Lower lobe of right lung (tissue), 2 donors: ENCODE data around the gene CAMK1G. TPM values are rescaled to one million over a fixed set of nuclear protein-coding genes. Genes with fewer than 3 reads are reported as not detected.
A peak's percentile ranks its signal among the peaks of the same experiment; 100 is the strongest.

Experiments
- ATAC-seq, 2 donors: fragments of 200-7000 bp; cut with Tn5 transposase; one replicate each; pipeline ENCODE4 v1.9.1; 2020 to 2022; ENCODE audit warnings: mild to moderate bottlenecking in 2 of 2, moderate library complexity in 2 of 2
- DNase-seq: peaks from one replicate; pipeline ENCODE4 v3.0.0-alpha.2; 2020
- H3K27ac ChIP-seq: fragments of 200-600 bp; one replicate; pipeline ENCODE4 v1.8.0; 2022
- H3K27me3 ChIP-seq: fragments of 200-600 bp; one replicate; pipeline ENCODE4 v1.8.0; 2022; ENCODE audit warnings: low read depth
- H3K36me3 ChIP-seq: fragments of 200-600 bp; one replicate; pipeline ENCODE4 v1.8.0; 2022; ENCODE audit warnings: mild to moderate bottlenecking
- H3K4me1 ChIP-seq: fragments of 200-600 bp; one replicate; pipeline ENCODE4 v1.8.0; 2022
- H3K4me3 ChIP-seq: fragments of 200-600 bp; one replicate; pipeline ENCODE4 v1.8.0; 2022; ENCODE audit warnings: mild to moderate bottlenecking
- H3K9me3 ChIP-seq: fragments of 200-600 bp; one replicate; pipeline ENCODE4 v1.8.0; 2022
- intact Hi-C: fragments of 100-400 bp; cut with DNase I; formaldehyde crosslinking; loops from one replicate; pipeline ENCODE4 v1.11.0; 2022
- total RNA-seq: library from RNA; stranded (reverse); fragmentation: NEBNext Ultra II Directional; extraction: Animal tissue kit (Norgen Biotek cat#: 25700); gene quantifications from one replicate; pipeline ENCODE4 v1.2.1, GENCODE V29; 2021
- TF ChIP-seq, protein P1 (sequence below): fragments of 200-600 bp; IDR thresholded peaks from one replicate; pipeline ENCODE4 v1.8.0; 2022; ENCODE audit warnings: antibody characterized with exemption, mild to moderate bottlenecking
- donor health status: DM: no; HTN: yes; CAD: no; lungs with severe emphysema.

The CAMK1G gene
- total RNA-seq, 1 donor from 2014 or later: 0.56 TPM

DNA sequence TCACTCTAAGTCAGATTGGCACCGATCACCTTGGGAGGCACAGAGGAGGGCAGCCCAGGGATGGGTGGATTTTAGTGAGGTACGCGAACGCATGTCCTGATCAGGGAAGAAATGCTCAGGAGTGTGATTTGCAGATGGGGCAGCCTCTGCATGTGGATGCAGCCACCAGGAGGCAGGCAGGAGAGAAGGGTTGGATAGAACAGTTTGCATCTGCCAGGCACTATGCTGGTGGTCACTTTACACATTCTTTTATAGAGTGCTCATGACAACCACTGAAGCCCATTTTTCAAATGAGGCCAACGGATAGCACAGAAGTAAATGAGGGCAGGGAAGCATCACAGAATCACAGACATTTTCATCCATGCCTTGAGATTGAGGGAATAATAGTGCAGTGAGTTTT is 63.0 kb downstream of the CAMK1G start:
- DNase-seq (no peak), ATAC-seq (no peak)
- Histone ChIP-seq H3K4me3 (no peak overlapping the region), H3K27ac (peak overlapping the region; percentile 31), H3K36me3 (no peaks in the 10 kb centered on the region), H3K4me1 (peaks cover 92% of the 10 kb centered on the region), H3K9me3 (no peaks in the 10 kb centered on the region), H3K27me3 (no peaks in the 10 kb centered on the region)
- intact Hi-C loops: no loop called here
- TF ChIP-seq, protein P1, sequence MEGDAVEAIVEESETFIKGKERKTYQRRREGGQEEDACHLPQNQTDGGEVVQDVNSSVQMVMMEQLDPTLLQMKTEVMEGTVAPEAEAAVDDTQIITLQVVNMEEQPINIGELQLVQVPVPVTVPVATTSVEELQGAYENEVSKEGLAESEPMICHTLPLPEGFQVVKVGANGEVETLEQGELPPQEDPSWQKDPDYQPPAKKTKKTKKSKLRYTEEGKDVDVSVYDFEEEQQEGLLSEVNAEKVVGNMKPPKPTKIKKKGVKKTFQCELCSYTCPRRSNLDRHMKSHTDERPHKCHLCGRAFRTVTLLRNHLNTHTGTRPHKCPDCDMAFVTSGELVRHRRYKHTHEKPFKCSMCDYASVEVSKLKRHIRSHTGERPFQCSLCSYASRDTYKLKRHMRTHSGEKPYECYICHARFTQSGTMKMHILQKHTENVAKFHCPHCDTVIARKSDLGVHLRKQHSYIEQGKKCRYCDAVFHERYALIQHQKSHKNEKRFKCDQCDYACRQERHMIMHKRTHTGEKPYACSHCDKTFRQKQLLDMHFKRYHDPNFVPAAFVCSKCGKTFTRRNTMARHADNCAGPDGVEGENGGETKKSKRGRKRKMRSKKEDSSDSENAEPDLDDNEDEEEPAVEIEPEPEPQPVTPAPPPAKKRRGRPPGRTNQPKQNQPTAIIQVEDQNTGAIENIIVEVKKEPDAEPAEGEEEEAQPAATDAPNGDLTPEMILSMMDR: peak; percentile 15

- H3K27me3 ChIP-seq: no peaks in the 10 kb centered on the region
- no peaks in the 10 kb centered on the region for H3K36me3 ChIP-seq
- no peak overlapping the region for H3K27ac ChIP-seq
- no peaks in the 10 kb centered on the region for H3K9me3 ChIP-seq
- H3K4me3 ChIP-seq: no peak overlapping the region
- no peak for ATAC-seq
- intact Hi-C loops: no loop called here
- TF ChIP-seq, protein P1: no peak
- peaks cover 92% of the 10 kb centered on the region for H3K4me1 ChIP-seq
- DNase-seq: no peak
These were observed 63.6 kb downstream of the CAMK1G start for GRCh38 chr1:209647156-209647555.

GRCh38 chr1:209648346-209648745 is 64.8 kb downstream of the CAMK1G start:
- DNase-seq (no peak), ATAC-seq (no peak)
- Histone ChIP-seq H3K36me3 (no peaks in the 10 kb centered on the region), H3K27me3 (no peaks in the 10 kb centered on the region), H3K9me3 (no peaks in the 10 kb centered on the region), H3K4me1 (peaks cover 92% of the 10 kb centered on the region), H3K4me3 (no peak overlapping the region), H3K27ac (no peak overlapping the region)
- intact Hi-C loops: no loop called here
- TF ChIP-seq, protein P1: no peak

DNA sequence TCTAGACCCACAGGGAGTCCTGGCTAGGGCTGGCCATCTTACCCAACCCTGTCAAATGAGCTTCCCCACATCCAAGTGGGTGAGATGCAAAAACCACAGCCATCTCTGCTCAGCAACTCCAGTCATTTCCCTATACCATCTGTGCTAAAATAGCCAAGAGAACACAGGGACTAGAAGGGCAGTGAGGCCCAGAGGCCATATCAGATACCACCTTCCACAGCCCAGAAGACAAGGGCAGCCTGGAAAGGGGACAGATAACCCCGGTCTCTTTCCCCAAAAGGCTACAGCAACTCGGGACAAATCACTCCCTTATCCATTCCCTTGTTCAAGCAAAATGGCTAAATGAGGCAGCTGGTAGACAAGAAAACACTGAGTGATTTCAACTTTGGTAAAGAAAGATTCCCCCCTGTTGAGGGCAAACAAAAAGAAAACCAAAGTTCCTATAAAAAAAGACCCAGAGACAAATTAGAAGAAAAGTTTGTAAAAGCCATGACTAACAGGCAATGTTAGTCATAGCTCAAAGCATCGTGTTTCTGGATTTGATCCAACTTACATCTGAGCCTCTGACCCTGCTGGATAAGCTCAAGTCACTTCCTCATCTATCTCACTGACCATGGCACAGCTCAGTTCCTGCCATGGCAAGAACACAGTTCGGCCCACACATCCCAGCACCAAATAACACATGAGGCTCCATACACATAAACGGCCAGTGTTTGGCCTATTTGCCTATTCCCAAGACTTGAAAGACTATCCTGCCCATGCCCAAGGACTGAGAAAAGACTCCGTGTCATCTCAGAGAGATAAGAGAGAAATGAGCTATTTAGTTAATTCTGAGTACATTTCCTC is 65.6 kb downstream of the CAMK1G start:
- H3K27me3 ChIP-seq: no peaks in the 10 kb centered on the region
- DNase-seq: no peak

GRCh38 chr1:209650454-209650853 is 66.9 kb downstream of the CAMK1G start:
- peak overlapping the region; percentile 31 for H3K27ac ChIP-seq
- H3K4me3 ChIP-seq: no peak overlapping the region
- H3K9me3 ChIP-seq: no peaks in the 10 kb centered on the region
- H3K36me3 ChIP-seq: no peaks in the 10 kb centered on the region
- TF ChIP-seq, protein P1: no peak
- peaks cover 85% of the 10 kb centered on the region for H3K4me1 ChIP-seq
- H3K27me3 ChIP-seq: no peaks in the 10 kb centered on the region
- DNase-seq (no peak), ATAC-seq (peak in 1 of 2 donors; percentile 9)
- intact Hi-C loops: no loop called here

More for the DNA sequence above, 65.6 kb downstream of the CAMK1G start:
- peak; percentile 7 to 52 for ATAC-seq
- Histone ChIP-seq H3K4me1 (peaks cover 92% of the 10 kb centered on the region), H3K9me3 (no peaks in the 10 kb centered on the region), H3K27ac (peak overlapping the region; percentile 31), H3K4me3 (no peak overlapping the region), H3K36me3 (no peaks in the 10 kb centered on the region)
- TF ChIP-seq, protein P1: no peak
- intact Hi-C loops: no loop called here
